Smooth muscle cell (in vitro differentiated cells): ENCODE data around the gene GRK5. TPM values are rescaled to one million over a fixed set of nuclear protein-coding genes. Genes with fewer than 3 reads are reported as not detected.

Experiments
- DNase-seq: peaks from one replicate; lab custom pipeline; 2025; ENCODE audit not compliant: unreplicated experiment; lab: John Stamatoyannopoulos, UW
- H2AFZ ChIP-seq: fragments of 200-600 bp; sonication (generic); 2 replicates; pipeline ENCODE4 v1.6.0; 2016; ENCODE audit warnings: antibody characterized with exemption, low read depth, mild to moderate bottlenecking
- H3F3A ChIP-seq: fragments of 200-600 bp; sonication (generic); 2 replicates; pipeline ENCODE4 v1.6.0; 2017; ENCODE audit warnings: antibody characterized with exemption, low read depth
- H3K27ac ChIP-seq: fragments of 200-600 bp; sonication (generic); 2 replicates; pipeline ENCODE4 v1.5.1; 2016; ENCODE audit warnings: low read depth, mild to moderate bottlenecking
- H3K27me3 ChIP-seq: fragments of 200-600 bp; sonication (generic); 2 replicates; pipeline ENCODE4 v1.6.1; 2016; ENCODE audit warnings: low read depth, mild to moderate bottlenecking
- H3K36me3 ChIP-seq: fragments of 200-600 bp; sonication (generic); 2 replicates; pipeline ENCODE4 v1.5.1; 2016; ENCODE audit warnings: low read depth
- H3K4me1 ChIP-seq: fragments of 200-600 bp; sonication (generic); 2 replicates; pipeline ENCODE4 v1.5.1; 2016; ENCODE audit warnings: low read depth
- H3K4me2 ChIP-seq: fragments of 200-600 bp; sonication (generic); 2 replicates; pipeline ENCODE4 v1.6.0; 2016; ENCODE audit warnings: mild to moderate bottlenecking
- H3K4me3 ChIP-seq: fragments of 200-600 bp; sonication (generic); 2 replicates; pipeline ENCODE4 v1.5.1; 2016; ENCODE audit warnings: mild to moderate bottlenecking
- H3K79me2 ChIP-seq: fragments of 200-600 bp; sonication (generic); 2 replicates; pipeline ENCODE4 v1.6.0; 2016; ENCODE audit warnings: low read depth, mild to moderate bottlenecking
- H3K9ac ChIP-seq: fragments of 200-600 bp; sonication (generic); 2 replicates; pipeline ENCODE4 v1.6.0; 2016; ENCODE audit warnings: low read depth
- H3K9me3 ChIP-seq: fragments of 200-600 bp; sonication (generic); replicated peaks from 2 replicates; pipeline ENCODE4 v1.5.1; 2016; ENCODE audit warnings: low read depth
- H4K20me1 ChIP-seq: fragments of 200-600 bp; sonication (generic); 2 replicates; pipeline ENCODE4 v1.6.0; 2016; ENCODE audit warnings: low read depth
- CTCF ChIP-seq: fragments of 200-600 bp; sonication (generic); IDR thresholded peaks from 2 replicates; pipeline ENCODE4 v1.5.1; 2017; ENCODE audit warnings: borderline replicate concordance, mild to moderate bottlenecking, antibody characterized with exemption; ENCODE audit not compliant: insufficient read depth, poor library complexity, severe bottlenecking
- WGBS: methylation state at CpG from one replicate; pipeline ENCODE4 v1.1.7; 2016; ENCODE audit warnings: low lambda C conversion rate; 5-methylcytosine and 5-hydroxymethylcytosine counted together
- microRNA-seq: library from miRNA; unstranded; fragments of <30 nt; microRNA quantifications from one replicate; pipeline ENCODE4, GENCODE V29; 2016; ENCODE audit warnings: borderline number of aligned reads
- polyA plus RNA-seq: library from polyadenylated mRNA; unstranded; fragments of >200 nt; fragmentation: Nextera tagmentation; extraction: Ambion mirVana; gene quantifications from 2 replicates; pipeline ENCODE4 v1.2.1, GENCODE V29; 2016
- small RNA-seq: library from RNA; depleted of rRNA; stranded (forward); fragments of <200 nt; gene quantifications from one replicate; pipeline ENCODE3, GENCODE V24; 2014
- total RNA-seq: library from RNA; depleted of rRNA; stranded (reverse); fragments of >200 nt; gene quantifications from 2 replicates; pipeline ENCODE4 v1.2.3, GENCODE V29; 2014

GRK5 gene
- total and polyA plus RNA-seq, 2 experiments from 2014 or later = 4.4 to 5.2 TPM

GRCh38 chr10:119505131-119505551 lies 297.8 kb downstream of the GRK5 start:
- H2AFZ ChIP-seq = no peak overlapping the region
- H3K79me2 ChIP-seq = no peaks in the 10 kb centered on the region
- no peak overlapping the region for H3K4me2 ChIP-seq
- H3K27ac ChIP-seq = no peak overlapping the region
- no peak for DNase-seq
- H3K9ac ChIP-seq = no peak overlapping the region
- no peaks in the 10 kb centered on the region for H3K27me3 ChIP-seq
- WGBS = 94% methylated on average over 12 of the region's 12 CpGs
- peaks cover 7% of the 10 kb centered on the region for H3F3A ChIP-seq
- TF ChIP-seq CTCF = no peak
- H3K36me3 ChIP-seq = no peaks in the 10 kb centered on the region
- H3K9me3 ChIP-seq = no peaks in the 10 kb centered on the region
- H3K4me3 ChIP-seq = no peak overlapping the region
- peaks cover under 1% of the 10 kb centered on the region for H3K4me1 ChIP-seq
- H4K20me1 ChIP-seq = no peaks in the 10 kb centered on the region

Small RNA genes within 50 kb of the gene (microRNA-seq; reads per million reads assigned to microRNA genes)
- gene MIR4681 = not detected

Small RNA genes within 50 kb of the gene (small RNA-seq; reads per million reads assigned to genes)
- gene MIR4681 (not detected), gene RN7SL749P (0.32 reads per million, percentile 7 among the genes with 10 or more reads in this experiment)

Other genes with a start within 250 kb of the GRK5 start
- 0.76 and 0.90 TPM in 2 replicates for gene NANOS1, start 177.9 kb upstream of the GRK5 start, total RNA-seq
- 1.4 and 2.8 TPM in 2 replicates for gene NANOS1, start 177.9 kb upstream of the GRK5 start, polyA plus RNA-seq
- 95.0 and 105 TPM in 2 replicates for gene EIF3A, start 126.8 kb upstream of the GRK5 start, total RNA-seq
- gene EIF3A, start 126.8 kb upstream of the GRK5 start, polyA plus RNA-seq = 37.9 and 51.5 TPM in 2 replicates
- gene DENND10, start 103.5 kb upstream of the GRK5 start, total RNA-seq = 45.1 and 57.0 TPM in 2 replicates
- 51.0 and 57.2 TPM in 2 replicates for gene DENND10, start 103.5 kb upstream of the GRK5 start, polyA plus RNA-seq
- 7.9 and 12.2 TPM in 2 replicates for gene SFXN4, start 41.9 kb upstream of the GRK5 start, total RNA-seq
- 12.8 and 16.2 TPM in 2 replicates for gene SFXN4, start 41.9 kb upstream of the GRK5 start, polyA plus RNA-seq
- 156 and 162 TPM in 2 replicates for gene PRDX3, start 28.8 kb upstream of the GRK5 start, total RNA-seq
- 97.3 and 123 TPM in 2 replicates for gene PRDX3, start 28.8 kb upstream of the GRK5 start, polyA plus RNA-seq